ENCODE measurements around the gene OSER1. TPM values are rescaled to one million over a fixed set of nuclear protein-coding genes. Genes with fewer than 3 reads are reported as not detected.

The OSER1 gene
- total and polyA plus RNA-seq, 8 donors: 7.8 to 87.5 (median 31.7) TPM

- H3K4me1 ChIP-seq: no peaks in the 10 kb centered on the region
- H3K36me3 ChIP-seq: no peaks in the 10 kb centered on the region
- intact Hi-C loops (cut with DNase I; ENCODE audit: low total_unique reads): no loop called here
- no peaks in the 10 kb centered on the region for H3K27me3 ChIP-seq
- whole genome bisulfite sequencing, 5 donors: 59 to 74% (median 70%) methylated on average over 10 of the region's 10 CpGs
- no peak for DNase-seq
- no peak overlapping the region for H3K27ac ChIP-seq
- no peaks in the 10 kb centered on the region for H3K9me3 ChIP-seq
- TF ChIP-seq CTCF (IDR thresholded peaks at IDR 0.05) (no peak), POLR2AphosphoS5 (IDR thresholded peaks at IDR 0.05) (no peak), POLR2A (IDR thresholded peaks at IDR 0.05) (no peak), EP300 (IDR thresholded peaks at IDR 0.05) (no peak)
- H3K4me3 ChIP-seq: no peak overlapping the region
Observed at GRCh38 chr20:44231713-44232468, 21.3 kb upstream of the OSER1 start.

- no peaks in the 10 kb centered on the region for H3K36me3 ChIP-seq
- no peaks in the 10 kb centered on the region for H3K27me3 ChIP-seq
- no peak overlapping the region for H3K27ac ChIP-seq
- 76 to 86% (median 82%) methylated on average over 6 to 7 of the region's 7 CpGs for WGBS, 5 donors
- H3K4me1 ChIP-seq: no peaks in the 10 kb centered on the region
- no peaks in the 10 kb centered on the region for H3K9me3 ChIP-seq
- no peak overlapping the region for H3K4me3 ChIP-seq
- no peak for TF ChIP-seq POLR2A (IDR thresholded peaks at IDR 0.05)
- TF ChIP-seq CTCF (IDR thresholded peaks at IDR 0.05): no peak
- TF ChIP-seq POLR2AphosphoS5 (IDR thresholded peaks at IDR 0.05): no peak
- no peak for TF ChIP-seq EP300 (IDR thresholded peaks at IDR 0.05)
- DNase-seq: no peak
- intact Hi-C loops (cut with DNase I; ENCODE audit: low total_unique reads): no loop called here
Observed at GRCh38 chr20:44231193-44231592, 20.6 kb upstream of the OSER1 start.

GRCh38 chr20:44228465-44229258, 18.1 kb upstream of the OSER1 start:
- intact Hi-C loops (cut with DNase I; ENCODE audit: low total_unique reads): no loop called here
- no peak for DNase-seq
- WGBS, 5 donors: 67 to 72% (median 69%) methylated on average over 14 to 17 of the region's 17 CpGs
- H3K27ac ChIP-seq: no peak overlapping the region
- peaks cover 0 to 6% (median 2%) of the 10 kb centered on the region in 4 donors for H3K36me3 ChIP-seq
- no peaks in the 10 kb centered on the region for H3K9me3 ChIP-seq
- TF ChIP-seq POLR2AphosphoS5 (IDR thresholded peaks at IDR 0.05) (no peak), EP300 (IDR thresholded peaks at IDR 0.05) (no peak), POLR2A (IDR thresholded peaks at IDR 0.05) (no peak), CTCF (IDR thresholded peaks at IDR 0.05) (no peak)
- no peaks in the 10 kb centered on the region for H3K4me1 ChIP-seq
- no peaks in the 10 kb centered on the region for H3K27me3 ChIP-seq
- H3K4me3 ChIP-seq: no peak overlapping the region

GRCh38 chr20:44224637-44225036, 14.1 kb upstream of the OSER1 start:
- 89 to 91% (median 90%) methylated on average over 5 of the region's 5 CpGs for WGBS, 5 donors
- no peak for DNase-seq
- Histone ChIP-seq H3K9me3 (no peaks in the 10 kb centered on the region), H3K36me3 (peaks cover 0 to 15% (median 8%) of the 10 kb centered on the region in 4 donors), H3K4me1 (no peaks in the 10 kb centered on the region), H3K4me3 (no peak overlapping the region), H3K27ac (no peak overlapping the region), H3K27me3 (no peaks in the 10 kb centered on the region)
- intact Hi-C loops (cut with DNase I; ENCODE audit: low total_unique reads): no loop called here
- TF ChIP-seq EP300 (IDR thresholded peaks at IDR 0.05) (no peak), POLR2A (IDR thresholded peaks at IDR 0.05) (no peak), CTCF (IDR thresholded peaks at IDR 0.05) (no peak), POLR2AphosphoS5 (IDR thresholded peaks at IDR 0.05) (no peak)

All from stomach (tissue), 9 donors.